HepG2 (cell line): Measurements from ENCODE around the gene BZW1. TPM values are rescaled to one million over a fixed set of nuclear protein-coding genes. Genes with fewer than 3 reads are reported as not detected.
A peak's percentile ranks its signal among the peaks of the same experiment; 100 is the strongest.

ENCODE experiments used
- ATF1 ChIP-seq: IDR thresholded peaks from 2 replicates; pipeline ENCODE4 v1.6.1; 2016; ENCODE audit warnings: mild to moderate bottlenecking, control low read depth
- ATF3 ChIP-seq: sonication (generic); formaldehyde crosslinking; IDR thresholded peaks from 2 replicates; pipeline ENCODE4 v1.4.0; 2020; ENCODE audit warnings: missing genetic modification reagents
- CHD2 ChIP-seq: IDR thresholded peaks from 2 replicates; pipeline ENCODE4 v1.6.1; 2011; ENCODE audit warnings: low read depth, low read length, improper control_type of control experiment
- HNF4G ChIP-seq, 2 experiments: sonication (generic) in 1 of 2; formaldehyde crosslinking in 1 of 2; IDR thresholded peaks; 2 replicates each; pipeline versions ENCODE4 v1.4.0 to v1.6.1; 2011 to 2020; ENCODE audit warnings: borderline replicate concordance in 2 of 2, low read depth in 2 of 2, mild to moderate bottlenecking in 2 of 2, low read length in 1 of 2, missing genetic modification reagents in 1 of 2, moderate library complexity in 1 of 2
- HOXA5 ChIP-seq: sonication (generic); formaldehyde crosslinking; IDR thresholded peaks from 2 replicates; pipeline ENCODE4 v1.4.0; 2020; ENCODE audit warnings: missing genetic modification reagents
- MAZ ChIP-seq, 2 experiments: sonication (generic) in 1 of 2; formaldehyde crosslinking in 1 of 2; IDR thresholded peaks; 2 replicates each; pipeline versions ENCODE4 v1.5.0 to v1.6.1; 2012 to 2020; ENCODE audit warnings: low read depth in 2 of 2, mild to moderate bottlenecking in 2 of 2, borderline replicate concordance in 1 of 2, improper control_type of control experiment in 1 of 2, low read length in 1 of 2, missing genetic modification reagents in 1 of 2, moderate library complexity in 1 of 2
- SKIL ChIP-seq: sonication (generic); formaldehyde crosslinking; IDR thresholded peaks from 2 replicates; pipeline ENCODE4 v1.8.0; 2022; ENCODE audit warnings: missing genetic modification reagents, mild to moderate bottlenecking, moderate library complexity, borderline replicate concordance
- ZNF160 ChIP-seq: sonication (generic); formaldehyde crosslinking; IDR thresholded peaks from 2 replicates; pipeline ENCODE4 v1.8.0; 2022; ENCODE audit warnings: mild to moderate bottlenecking, inconsistent platforms, missing genetic modification reagents
- ZNF292 ChIP-seq: sonication (generic); formaldehyde crosslinking; IDR thresholded peaks from 2 replicates; pipeline ENCODE4 v1.8.1; 2022; ENCODE audit warnings: mild to moderate bottlenecking, low read depth, missing genetic modification reagents, borderline replicate concordance
- ZNF512 ChIP-seq: sonication (generic); formaldehyde crosslinking; IDR thresholded peaks from 2 replicates; pipeline ENCODE4 v1.4.0; 2020; ENCODE audit warnings: mild to moderate bottlenecking, missing genetic modification reagents
- ZNF703 ChIP-seq: sonication (generic); formaldehyde crosslinking; IDR thresholded peaks from 2 replicates; pipeline ENCODE4 v1.5.1; 2020; ENCODE audit warnings: missing genetic modification reagents, mild to moderate bottlenecking, moderate library complexity, borderline replicate concordance
- polyA plus RNA-seq, 8 experiments: library from polyadenylated mRNA; depleted of rRNA in 3 of 8; stranded (reverse) in 7 of 8; unstranded in 1 of 8; fragments of >200 nt; fragmentation: Illumina TruSeq in 4 of 8; extraction: Trizol in 4 of 8; gene quantifications; 2 replicates each; pipeline versions ENCODE4 v1.2.1 to v1.2.3, GENCODE V29; 2011 to 2016; ENCODE audit warnings: low read depth in 4 of 8, missing spikeins in 1 of 8, mixed read lengths in 1 of 8; ENCODE audit not compliant: insufficient read depth in 1 of 8
- total RNA-seq, 5 experiments: library from RNA; depleted of rRNA; stranded (reverse); fragments of >200 nt; fragmentation: Illumina TruSeq; extraction: Trizol; gene quantifications; 2 replicates each; pipeline ENCODE4 v1.2.3, GENCODE V29; 2016; ENCODE audit warnings: low read depth in 1 of 5
- TF ChIP-seq, protein P1 (sequence below): sonication (generic); formaldehyde crosslinking; conservative IDR thresholded peaks from 2 replicates; pipeline ENCODE4 v1.4.0; 2020; ENCODE audit warnings: missing genetic modification reagents
- TF ChIP-seq, protein P2 (sequence below): sonication (generic); formaldehyde crosslinking; IDR thresholded peaks from 2 replicates; pipeline ENCODE4 v1.5.0; 2020; ENCODE audit warnings: missing genetic modification reagents
- TF ChIP-seq, protein P3 (sequence below): sonication (generic); formaldehyde crosslinking; conservative IDR thresholded peaks from 2 replicates; pipeline ENCODE4 v1.4.0; 2020; ENCODE audit warnings: mild to moderate bottlenecking, missing genetic modification reagents, moderate library complexity

Gene BZW1
- total and polyA plus RNA-seq, 2 of the 13 experiments (the other 11 are each of a cell fraction or from before 2014, with no cell fraction given): 106 to 384 TPM

GRCh38 chr2:200811333-200812121, at the start of gene BZW1 (continued):
- TF ChIP-seq ZNF160 (CRISPR knock-in tag) (0 out of 2 replicates have a peak, but pooled peaks have one; percentile 53), ATF1 (peak; percentile 57), CHD2 (peak; percentile 97), ATF3 (0 out of 2 replicates have a peak, but pooled peaks have one; percentile 45), HNF4G (IDR thresholded peaks at IDR 0.05; ENCODE audit: borderline replicate concordance, low read depth, low read length) (no peak), HNF4G (CRISPR knock-in tag; IDR thresholded peaks at IDR 0.05; ENCODE audit: borderline replicate concordance, low read depth) (peak; percentile 46; the same call in 1 of the 2 replicates), ZNF292 (no peak), MAZ (IDR thresholded peaks at IDR 0.05; ENCODE audit: borderline replicate concordance, low read depth, low read length) (peak; percentile 99), MAZ (CRISPR knock-in tag; IDR thresholded peaks at IDR 0.05; ENCODE audit: low read depth) (peak; percentile 98), ZNF703 (CRISPR knock-in tag) (0 out of 2 replicates have a peak, but pooled peaks have one; percentile 80), SKIL (CRISPR knock-in tag) (0 out of 2 replicates have a peak, but pooled peaks have one; percentile 14), ZNF512 (0 out of 2 replicates have a peak, but pooled peaks have one; percentile 64), HOXA5 (CRISPR knock-in tag) (peak; percentile 70; the same call in 1 of the 2 replicates)
- TF ChIP-seq, protein P1, sequence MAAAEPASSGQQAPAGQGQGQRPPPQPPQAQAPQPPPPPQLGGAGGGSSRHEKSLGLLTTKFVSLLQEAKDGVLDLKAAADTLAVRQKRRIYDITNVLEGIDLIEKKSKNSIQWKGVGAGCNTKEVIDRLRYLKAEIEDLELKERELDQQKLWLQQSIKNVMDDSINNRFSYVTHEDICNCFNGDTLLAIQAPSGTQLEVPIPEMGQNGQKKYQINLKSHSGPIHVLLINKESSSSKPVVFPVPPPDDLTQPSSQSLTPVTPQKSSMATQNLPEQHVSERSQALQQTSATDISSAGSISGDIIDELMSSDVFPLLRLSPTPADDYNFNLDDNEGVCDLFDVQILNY (CRISPR knock-in tag): peak; percentile 8; the same call in 1 of the 2 replicates
- TF ChIP-seq, protein P2, sequence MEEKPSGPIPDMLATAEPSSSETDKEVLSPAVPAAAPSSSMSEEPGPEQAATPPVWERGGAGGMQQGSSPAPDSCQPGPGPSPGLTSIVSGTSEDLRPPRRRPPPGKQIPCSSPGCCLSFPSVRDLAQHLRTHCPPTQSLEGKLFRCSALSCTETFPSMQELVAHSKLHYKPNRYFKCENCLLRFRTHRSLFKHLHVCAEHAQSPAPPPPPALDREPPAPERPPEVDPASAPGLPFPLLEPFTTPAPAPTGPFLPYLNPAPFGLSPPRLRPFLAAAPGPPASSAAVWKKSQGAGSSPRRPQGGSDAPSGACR (CRISPR knock-in tag): no peak
- TF ChIP-seq, protein P3, sequence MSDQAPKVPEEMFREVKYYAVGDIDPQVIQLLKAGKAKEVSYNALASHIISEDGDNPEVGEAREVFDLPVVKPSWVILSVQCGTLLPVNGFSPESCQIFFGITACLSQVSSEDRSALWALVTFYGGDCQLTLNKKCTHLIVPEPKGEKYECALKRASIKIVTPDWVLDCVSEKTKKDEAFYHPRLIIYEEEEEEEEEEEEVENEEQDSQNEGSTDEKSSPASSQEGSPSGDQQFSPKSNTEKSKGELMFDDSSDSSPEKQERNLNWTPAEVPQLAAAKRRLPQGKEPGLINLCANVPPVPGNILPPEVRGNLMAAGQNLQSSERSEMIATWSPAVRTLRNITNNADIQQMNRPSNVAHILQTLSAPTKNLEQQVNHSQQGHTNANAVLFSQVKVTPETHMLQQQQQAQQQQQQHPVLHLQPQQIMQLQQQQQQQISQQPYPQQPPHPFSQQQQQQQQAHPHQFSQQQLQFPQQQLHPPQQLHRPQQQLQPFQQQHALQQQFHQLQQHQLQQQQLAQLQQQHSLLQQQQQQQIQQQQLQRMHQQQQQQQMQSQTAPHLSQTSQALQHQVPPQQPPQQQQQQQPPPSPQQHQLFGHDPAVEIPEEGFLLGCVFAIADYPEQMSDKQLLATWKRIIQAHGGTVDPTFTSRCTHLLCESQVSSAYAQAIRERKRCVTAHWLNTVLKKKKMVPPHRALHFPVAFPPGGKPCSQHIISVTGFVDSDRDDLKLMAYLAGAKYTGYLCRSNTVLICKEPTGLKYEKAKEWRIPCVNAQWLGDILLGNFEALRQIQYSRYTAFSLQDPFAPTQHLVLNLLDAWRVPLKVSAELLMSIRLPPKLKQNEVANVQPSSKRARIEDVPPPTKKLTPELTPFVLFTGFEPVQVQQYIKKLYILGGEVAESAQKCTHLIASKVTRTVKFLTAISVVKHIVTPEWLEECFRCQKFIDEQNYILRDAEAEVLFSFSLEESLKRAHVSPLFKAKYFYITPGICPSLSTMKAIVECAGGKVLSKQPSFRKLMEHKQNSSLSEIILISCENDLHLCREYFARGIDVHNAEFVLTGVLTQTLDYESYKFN (CRISPR knock-in tag): peak; percentile 74
